Liver (tissue), 9 donors: ENCODE measurements around the gene OMA1. TPM values are rescaled to one million over a fixed set of nuclear protein-coding genes. Genes with fewer than 3 reads are reported as not detected.
"Not testable (repeated sequence)": the region's sequence is repeated elsewhere in the genome, so short reads cannot be mapped to it uniquely, and the experiment has no call there.

Source experiments
- DNase-seq: peaks from one replicate; pipeline ENCODE4 v3.0.0-alpha.2; 2017; ENCODE audit warnings: low spot score
- H3K27ac ChIP-seq, 2 donors: one replicate each; pipeline ENCODE4 v1.7.0; 2013; ENCODE audit warnings: inconsistent platforms in 2 of 2, low read length in 2 of 2, control low read depth in 1 of 2, low read depth in 1 of 2, mild to moderate bottlenecking in 1 of 2
- H3K27me3 ChIP-seq, 4 donors: one replicate each; pipeline versions ENCODE4 v1.6.1 to v1.7.0; 2013; ENCODE audit warnings: low read length in 3 of 4, inconsistent platforms in 1 of 4, mild to moderate bottlenecking in 1 of 4, moderate library complexity in 1 of 4; ENCODE audit not compliant: control insufficient read depth in 4 of 4, insufficient read depth in 4 of 4
- H3K36me3 ChIP-seq, 4 donors: one replicate each; pipeline versions ENCODE4 v1.6.1 to v1.7.0; 2013; ENCODE audit warnings: low read length in 3 of 4, mild to moderate bottlenecking in 3 of 4, low read depth in 1 of 4, moderate library complexity in 1 of 4; ENCODE audit not compliant: control insufficient read depth in 4 of 4, insufficient read depth in 3 of 4
- H3K4me1 ChIP-seq, 4 donors: one replicate each; pipeline versions ENCODE4 v1.6.1 to v1.7.0; 2013; ENCODE audit warnings: low read length in 3 of 4, mild to moderate bottlenecking in 3 of 4, moderate library complexity in 1 of 4; ENCODE audit not compliant: control insufficient read depth in 4 of 4, insufficient read depth in 4 of 4
- H3K4me3 ChIP-seq, 3 donors: one replicate each; pipeline versions ENCODE4 v1.6.1 to v1.7.0; 2013; ENCODE audit warnings: low read length in 3 of 3, control low read depth in 1 of 3, low read depth in 1 of 3, mild to moderate bottlenecking in 1 of 3
- H3K9ac ChIP-seq, 2 donors: one replicate each; pipeline ENCODE4 v1.7.0; 2013; ENCODE audit warnings: low read length in 2 of 2, mild to moderate bottlenecking in 2 of 2, moderate library complexity in 2 of 2, control low read depth in 1 of 2, low read depth in 1 of 2
- H3K9me3 ChIP-seq, 4 donors: one replicate each; pipeline versions ENCODE4 v1.6.1 to v1.7.0; 2013; ENCODE audit warnings: low read length in 3 of 4; ENCODE audit not compliant: control insufficient read depth in 4 of 4
- FOXA1 ChIP-seq: IDR thresholded peaks from 2 replicates; pipeline ENCODE4 v1.6.1; 2016; ENCODE audit warnings: antibody characterized with exemption
- FOXA2 ChIP-seq: IDR thresholded peaks from 2 replicates; pipeline ENCODE4 v1.6.1; 2016; ENCODE audit warnings: antibody characterized with exemption
- GABPA ChIP-seq, 2 donors: IDR thresholded peaks in 1 of 2; conservative IDR thresholded peaks in 1 of 2; 2 replicates each; pipeline ENCODE4 v1.6.1; 2016; ENCODE audit warnings: antibody characterized with exemption in 2 of 2, mild to moderate bottlenecking in 1 of 2, moderate library complexity in 1 of 2
- HNF4A ChIP-seq, 2 donors: conservative IDR thresholded peaks; 2 replicates each; pipeline ENCODE4 v1.6.1; 2016; ENCODE audit warnings: antibody characterized with exemption in 2 of 2, mild to moderate bottlenecking in 2 of 2
- HNF4G ChIP-seq: IDR thresholded peaks from 2 replicates; pipeline ENCODE4 v1.6.1; 2016; ENCODE audit warnings: antibody characterized with exemption
- RXRA ChIP-seq, 2 donors: IDR thresholded peaks; 2 replicates each; pipeline ENCODE4 v1.6.1; 2017 to 2018; ENCODE audit warnings: antibody characterized with exemption in 2 of 2, mild to moderate bottlenecking in 1 of 2
- SP1 ChIP-seq: IDR thresholded peaks from 2 replicates; pipeline ENCODE4 v1.6.1; 2018; ENCODE audit warnings: antibody characterized with exemption, mild to moderate bottlenecking
- TAF1 ChIP-seq: conservative IDR thresholded peaks from 2 replicates; pipeline ENCODE4 v1.6.1; 2016; ENCODE audit warnings: antibody characterized with exemption, mild to moderate bottlenecking
- YY1 ChIP-seq: IDR thresholded peaks from 2 replicates; pipeline ENCODE4 v1.6.1; 2016; ENCODE audit warnings: antibody characterized with exemption, mild to moderate bottlenecking
- WGBS: extraction: QIAGEN DNeasy Blood & Tissue Kit; methylation state at CpG from one replicate; pipeline ENCODE4 v1.1.7; 2013; 5-methylcytosine and 5-hydroxymethylcytosine counted together
- polyA plus RNA-seq, 2 donors: library from polyadenylated mRNA; stranded (reverse) in 1 of 2; unstranded in 1 of 2; fragments of 200-250 nt in 1 of 2; fragments of >200 nt in 1 of 2; fragmentation: Nextera tagmentation in 1 of 2; extraction: Ambion mirVana in 1 of 2; gene quantifications; one replicate each; pipeline versions ENCODE4 v1.2.1 to v1.2.3, GENCODE V29; 2013 to 2015
- total RNA-seq, 2 donors: library from RNA; depleted of rRNA; stranded (reverse); fragments of >200 nt; gene quantifications; one replicate each; pipeline ENCODE4 v1.2.3, GENCODE V29; 2014
- TF ChIP-seq, protein P1 (sequence below): IDR thresholded peaks from 2 replicates; pipeline ENCODE4 v1.6.1; 2016; ENCODE audit warnings: antibody characterized with exemption
- TF ChIP-seq, protein P2 (sequence below): IDR thresholded peaks from 2 replicates; pipeline ENCODE4 v1.6.1; 2016; ENCODE audit warnings: antibody characterized with exemption, mild to moderate bottlenecking
- TF ChIP-seq, protein P3 (sequence below): IDR thresholded peaks from 2 replicates; pipeline ENCODE4 v1.6.1; 2016; ENCODE audit warnings: antibody characterized with exemption
- TF ChIP-seq, protein P4 (sequence below): IDR thresholded peaks from 2 replicates; pipeline ENCODE4 v1.6.1; 2016; ENCODE audit warnings: antibody characterized with exemption
- donor health status: healthy.
- donor health status: healthy.
- donor health status: healthy.
- donor health status: healthy.
- donor health status: healthy.

OMA1 gene
- total and polyA plus RNA-seq, 4 donors = 9.1 to 31.0 (median 16.1) TPM

DNA sequence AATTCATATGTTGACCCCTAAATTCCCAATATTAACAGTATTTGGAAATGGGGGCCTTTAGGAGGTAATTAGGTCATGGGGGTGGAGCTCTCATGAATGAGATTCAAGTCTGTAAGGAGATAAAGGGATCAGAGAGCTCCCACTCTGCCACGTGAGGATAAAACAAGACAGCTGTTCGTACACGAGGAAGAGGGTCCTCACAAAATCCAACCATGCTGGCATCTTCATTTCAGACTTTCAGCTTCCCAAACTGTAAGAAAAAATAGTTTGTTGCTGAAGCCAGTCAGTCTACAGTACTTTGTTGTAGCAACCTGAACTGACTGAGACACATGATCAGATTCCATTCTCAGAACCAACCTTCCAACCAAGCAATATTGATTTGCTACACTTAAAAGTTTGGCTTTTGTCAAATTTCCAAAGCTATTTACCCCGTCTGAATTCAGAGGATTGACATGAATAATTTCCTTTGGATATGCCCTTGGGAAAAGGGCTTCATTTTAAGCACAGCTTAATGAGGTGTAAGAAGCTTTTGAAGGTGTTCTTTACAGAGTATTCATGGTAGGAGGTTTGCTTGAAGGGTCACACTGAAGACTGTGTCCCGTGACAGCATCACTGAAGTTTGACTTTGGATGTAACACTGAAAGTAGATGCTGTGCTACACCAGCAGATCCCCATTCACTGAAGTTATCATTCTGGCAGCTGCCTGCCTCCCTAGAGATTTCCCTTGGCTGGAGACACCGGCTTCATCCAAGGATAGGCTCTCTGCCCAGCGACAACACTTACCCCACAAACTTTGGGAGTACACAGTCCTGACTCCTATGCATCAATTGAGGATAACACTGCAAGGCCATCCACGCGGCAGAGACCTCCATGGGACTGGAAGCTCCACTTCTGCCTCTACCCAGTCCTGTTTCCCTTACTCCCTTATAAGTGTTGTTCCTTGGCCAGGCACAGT lies 4.9 kb upstream of the OMA1 start:
- Histone ChIP-seq H3K27me3 (no peaks in the 10 kb centered on the region), H3K4me1 (no peaks in the 10 kb centered on the region), H3K4me3 (no peak overlapping the region), H3K27ac (no peak overlapping the region), H3K9me3 (no peaks in the 10 kb centered on the region), H3K9ac (no peak overlapping the region), H3K36me3 (no peaks in the 10 kb centered on the region)
- 71% methylated on average over 9 of the region's 9 CpGs for WGBS
- DNase-seq = no peak
- no peak for TF ChIP-seq FOXA1
- TF ChIP-seq, protein P1, sequence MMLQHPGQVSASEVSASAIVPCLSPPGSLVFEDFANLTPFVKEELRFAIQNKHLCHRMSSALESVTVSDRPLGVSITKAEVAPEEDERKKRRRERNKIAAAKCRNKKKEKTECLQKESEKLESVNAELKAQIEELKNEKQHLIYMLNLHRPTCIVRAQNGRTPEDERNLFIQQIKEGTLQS = no peak
- TF ChIP-seq HNF4G = no peak
- TF ChIP-seq SP1 = no peak
- TF ChIP-seq GABPA (IDR thresholded peaks at IDR 0.05 in 1 of 2, conservative IDR thresholded peaks at IDR 0.05 in 1 of 2) = no peak
- TF ChIP-seq HNF4A (conservative IDR thresholded peaks at IDR 0.05) = no peak
- TF ChIP-seq RXRA (IDR thresholded peaks at IDR 0.05) = no peak
- TF ChIP-seq FOXA2 = no peak
- TF ChIP-seq, protein P2, sequence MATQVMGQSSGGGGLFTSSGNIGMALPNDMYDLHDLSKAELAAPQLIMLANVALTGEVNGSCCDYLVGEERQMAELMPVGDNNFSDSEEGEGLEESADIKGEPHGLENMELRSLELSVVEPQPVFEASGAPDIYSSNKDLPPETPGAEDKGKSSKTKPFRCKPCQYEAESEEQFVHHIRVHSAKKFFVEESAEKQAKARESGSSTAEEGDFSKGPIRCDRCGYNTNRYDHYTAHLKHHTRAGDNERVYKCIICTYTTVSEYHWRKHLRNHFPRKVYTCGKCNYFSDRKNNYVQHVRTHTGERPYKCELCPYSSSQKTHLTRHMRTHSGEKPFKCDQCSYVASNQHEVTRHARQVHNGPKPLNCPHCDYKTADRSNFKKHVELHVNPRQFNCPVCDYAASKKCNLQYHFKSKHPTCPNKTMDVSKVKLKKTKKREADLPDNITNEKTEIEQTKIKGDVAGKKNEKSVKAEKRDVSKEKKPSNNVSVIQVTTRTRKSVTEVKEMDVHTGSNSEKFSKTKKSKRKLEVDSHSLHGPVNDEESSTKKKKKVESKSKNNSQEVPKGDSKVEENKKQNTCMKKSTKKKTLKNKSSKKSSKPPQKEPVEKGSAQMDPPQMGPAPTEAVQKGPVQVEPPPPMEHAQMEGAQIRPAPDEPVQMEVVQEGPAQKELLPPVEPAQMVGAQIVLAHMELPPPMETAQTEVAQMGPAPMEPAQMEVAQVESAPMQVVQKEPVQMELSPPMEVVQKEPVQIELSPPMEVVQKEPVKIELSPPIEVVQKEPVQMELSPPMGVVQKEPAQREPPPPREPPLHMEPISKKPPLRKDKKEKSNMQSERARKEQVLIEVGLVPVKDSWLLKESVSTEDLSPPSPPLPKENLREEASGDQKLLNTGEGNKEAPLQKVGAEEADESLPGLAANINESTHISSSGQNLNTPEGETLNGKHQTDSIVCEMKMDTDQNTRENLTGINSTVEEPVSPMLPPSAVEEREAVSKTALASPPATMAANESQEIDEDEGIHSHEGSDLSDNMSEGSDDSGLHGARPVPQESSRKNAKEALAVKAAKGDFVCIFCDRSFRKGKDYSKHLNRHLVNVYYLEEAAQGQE = no peak
- no peak for TF ChIP-seq YY1
- TF ChIP-seq TAF1 = no peak
- TF ChIP-seq, protein P3, sequence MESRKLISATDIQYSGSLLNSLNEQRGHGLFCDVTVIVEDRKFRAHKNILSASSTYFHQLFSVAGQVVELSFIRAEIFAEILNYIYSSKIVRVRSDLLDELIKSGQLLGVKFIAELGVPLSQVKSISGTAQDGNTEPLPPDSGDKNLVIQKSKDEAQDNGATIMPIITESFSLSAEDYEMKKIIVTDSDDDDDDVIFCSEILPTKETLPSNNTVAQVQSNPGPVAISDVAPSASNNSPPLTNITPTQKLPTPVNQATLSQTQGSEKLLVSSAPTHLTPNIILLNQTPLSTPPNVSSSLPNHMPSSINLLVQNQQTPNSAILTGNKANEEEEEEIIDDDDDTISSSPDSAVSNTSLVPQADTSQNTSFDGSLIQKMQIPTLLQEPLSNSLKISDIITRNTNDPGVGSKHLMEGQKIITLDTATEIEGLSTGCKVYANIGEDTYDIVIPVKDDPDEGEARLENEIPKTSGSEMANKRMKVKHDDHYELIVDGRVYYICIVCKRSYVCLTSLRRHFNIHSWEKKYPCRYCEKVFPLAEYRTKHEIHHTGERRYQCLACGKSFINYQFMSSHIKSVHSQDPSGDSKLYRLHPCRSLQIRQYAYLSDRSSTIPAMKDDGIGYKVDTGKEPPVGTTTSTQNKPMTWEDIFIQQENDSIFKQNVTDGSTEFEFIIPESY = no peak
- TF ChIP-seq, protein P4, sequence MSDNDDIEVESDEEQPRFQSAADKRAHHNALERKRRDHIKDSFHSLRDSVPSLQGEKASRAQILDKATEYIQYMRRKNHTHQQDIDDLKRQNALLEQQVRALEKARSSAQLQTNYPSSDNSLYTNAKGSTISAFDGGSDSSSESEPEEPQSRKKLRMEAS = no peak

DNA sequence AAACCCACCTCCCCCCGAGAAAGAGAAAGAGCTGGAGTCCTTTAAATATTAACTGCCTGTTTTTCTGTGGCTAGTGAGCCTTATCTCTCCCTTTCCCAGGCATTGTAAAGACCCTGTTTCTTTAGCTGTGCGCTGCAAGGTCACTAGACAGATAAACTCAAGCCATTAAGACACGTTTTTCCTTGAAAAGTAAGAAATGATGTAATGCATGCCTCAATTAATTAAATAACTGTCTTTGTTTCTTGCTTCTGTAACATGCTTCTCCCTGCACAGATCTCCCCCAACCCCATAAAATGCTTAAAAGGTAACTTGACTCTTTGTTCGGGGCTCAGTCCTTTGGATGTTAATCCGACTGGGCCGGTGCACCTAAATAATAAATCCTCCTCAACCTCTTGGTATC lies 2.8 kb upstream of the OMA1 start:
- H3K36me3 ChIP-seq, H3K4me1 ChIP-seq, H3K9me3 ChIP-seq, H3K9ac ChIP-seq, H3K27ac ChIP-seq, H3K27me3 ChIP-seq, H3K4me3 ChIP-seq, DNase-seq: not testable (repeated sequence)
- WGBS = 60% methylated on average over 6 of the region's 6 CpGs
